H1 (cell line): ENCODE measurements around the gene PRPH2. TPM values are rescaled to one million over a fixed set of nuclear protein-coding genes. Genes with fewer than 3 reads are reported as not detected.

ENCODE experiments used
- CTCF ChIA-PET: fragments of 300-600 bp; sonication (Branson Sonifier 250); formaldehyde crosslinking; loops from one replicate; lab custom pipeline; 2021; ENCODE audit not compliant: partially characterized antibody; lab: Charles Lee
- POLR2A ChIA-PET: fragments of 300-600 bp; sonication (Branson Sonifier 250); formaldehyde crosslinking; loops from one replicate; lab custom pipeline; 2021; ENCODE audit warnings: inconsistent platforms; ENCODE audit not compliant: partially characterized antibody; lab: Charles Lee
- DNase-seq, 2 experiments: peaks; one replicate each; pipeline versions ENCODE4 v3.0.0 to v3.0.0-alpha.2; 2010 to 2022; ENCODE audit warnings: low spot score in 2 of 2, low read depth in 1 of 2, mixed read lengths in 1 of 2
- FAIRE-seq: peaks from 2 replicates; lab custom pipeline; 2011; peaks lifted over from hg19 to GRCh38; lab: Jason Lieb, UNC
- H2AFZ ChIP-seq: 2 replicates; pipeline ENCODE4 v1.8.1; 2012; ENCODE audit warnings: low read length, inconsistent platforms
- H2AK5ac ChIP-seq: 2 replicates; pipeline ENCODE4 v1.6.1; 2013; ENCODE audit warnings: low read depth, low read length
- H2BK120ac ChIP-seq: replicated peaks from 2 replicates; pipeline ENCODE3; 2013; ENCODE audit warnings: low read depth, low read length, inconsistent platforms
- H2BK12ac ChIP-seq: 2 replicates; pipeline ENCODE4 v1.6.1; 2013; ENCODE audit warnings: low read depth, low read length
- H2BK15ac ChIP-seq: 2 replicates; pipeline ENCODE4 v1.6.1; 2013; ENCODE audit warnings: low read length
- H2BK20ac ChIP-seq: 2 replicates; pipeline ENCODE4 v1.6.1; 2013; ENCODE audit warnings: low read length
- H2BK5ac ChIP-seq: 2 replicates; pipeline ENCODE4 v1.6.1; 2013; ENCODE audit warnings: low read depth, low read length
- H3K14ac ChIP-seq: 2 replicates; pipeline ENCODE4 v1.6.1; 2013; ENCODE audit warnings: inconsistent platforms; ENCODE audit not compliant: insufficient read length
- H3K18ac ChIP-seq: 2 replicates; pipeline ENCODE4 v1.6.1; 2013; ENCODE audit warnings: low read length; ENCODE audit errors: extremely low read depth
- H3K23ac ChIP-seq: 2 replicates; pipeline ENCODE4 v1.6.1; 2013; ENCODE audit warnings: inconsistent platforms; ENCODE audit not compliant: insufficient read length
- H3K23me2 ChIP-seq: 2 replicates; pipeline ENCODE4 v1.6.1; 2013; ENCODE audit warnings: low read depth, low read length
- H3K27ac ChIP-seq: 2 replicates; pipeline ENCODE4 v1.6.1; 2011; ENCODE audit warnings: low read depth, low read length, inconsistent platforms
- H3K27me3 ChIP-seq, 4 experiments: replicated peaks in 1 of 4; 1 replicate in 1 of 4; 2 replicates in 3 of 4; pipeline versions ENCODE4 v1.6.1 to v1.8.1; 2011 to 2013; ENCODE audit warnings: low read length in 3 of 4, mild to moderate bottlenecking in 3 of 4, inconsistent platforms in 2 of 4, mixed read lengths in 2 of 4, moderate library complexity in 1 of 4; ENCODE audit not compliant: control insufficient read depth in 3 of 4, insufficient read depth in 3 of 4; ENCODE audit errors: extremely low read depth in 1 of 4
- H3K36me3 ChIP-seq, 4 experiments: 2 replicates each; pipeline versions ENCODE4 v1.6.1 to v1.8.1; 2011 to 2013; ENCODE audit warnings: mild to moderate bottlenecking in 4 of 4, low read length in 3 of 4, moderate library complexity in 2 of 4, control low read depth in 1 of 4, inconsistent platforms in 1 of 4; ENCODE audit not compliant: insufficient read depth in 4 of 4, control insufficient read depth in 2 of 4
- H3K4ac ChIP-seq: replicated peaks from 2 replicates; pipeline ENCODE3; 2013; ENCODE audit warnings: low read length, low read depth, mixed read lengths, inconsistent platforms; ENCODE audit not compliant: insufficient read length
- H3K4me1 ChIP-seq, 4 experiments: replicated peaks in 1 of 4; 1 replicate in 1 of 4; 2 replicates in 3 of 4; pipeline versions ENCODE4 v1.6.1 to v1.8.1; 2011 to 2013; ENCODE audit warnings: low read length in 3 of 4, inconsistent platforms in 2 of 4, mixed read lengths in 1 of 4; ENCODE audit not compliant: insufficient read depth in 4 of 4, control insufficient read depth in 3 of 4
- H3K4me2 ChIP-seq, 2 experiments: 2 replicates each; pipeline versions ENCODE4 v1.6.1 to v1.8.1; 2011 to 2013; ENCODE audit warnings: low read depth in 2 of 2, low read length in 2 of 2, control low read depth in 1 of 2, inconsistent platforms in 1 of 2, mild to moderate bottlenecking in 1 of 2; ENCODE audit not compliant: insufficient read depth in 1 of 2
- H3K4me3 ChIP-seq, 4 experiments: fragments of 200-600, 300-600 bp in 1 of 4; sonication (generic), shearing (Covaris generic), sonication (Bioruptor Twin) in 1 of 4; 2 replicates each; pipeline versions ENCODE4 v1.5.1 to v1.8.1; 2011 to 2016; ENCODE audit warnings: low read length in 4 of 4, low read depth in 3 of 4, control low read depth in 2 of 4, inconsistent platforms in 2 of 4, mild to moderate bottlenecking in 2 of 4, mixed read lengths in 1 of 4, moderate library complexity in 1 of 4; ENCODE audit not compliant: insufficient read depth in 2 of 4; ENCODE audit errors: extremely low read depth in 1 of 4
- H3K56ac ChIP-seq: replicated peaks from 2 replicates; pipeline ENCODE3; 2013; ENCODE audit warnings: low read depth, mild to moderate bottlenecking, mixed read lengths, low read length, inconsistent platforms; ENCODE audit not compliant: insufficient read length
- H3K79me1 ChIP-seq: 2 replicates; pipeline ENCODE4 v1.6.1; 2013; ENCODE audit warnings: low read depth, low read length, control low read depth
- H3K79me2 ChIP-seq, 2 experiments: 2 replicates each; pipeline versions ENCODE4 v1.6.1 to v1.8.1; 2012 to 2013; ENCODE audit warnings: low read length in 2 of 2, mild to moderate bottlenecking in 2 of 2, inconsistent platforms in 1 of 2; ENCODE audit not compliant: insufficient read depth in 2 of 2, control insufficient read depth in 1 of 2
- H3K9ac ChIP-seq, 4 experiments: replicated peaks in 1 of 4; 1 replicate in 1 of 4; 2 replicates in 3 of 4; pipeline versions ENCODE4 v1.6.1 to v1.8.1; 2011 to 2013; ENCODE audit warnings: low read depth in 3 of 4, low read length in 3 of 4, control low read depth in 2 of 4, mild to moderate bottlenecking in 2 of 4, moderate library complexity in 2 of 4, inconsistent platforms in 1 of 4; ENCODE audit errors: extremely low read depth in 1 of 4
- H3K9me3 ChIP-seq, 2 experiments: 2 replicates each; pipeline versions ENCODE4 v1.6.1 to v1.8.1; 2012 to 2013; ENCODE audit warnings: mild to moderate bottlenecking in 2 of 2, moderate library complexity in 2 of 2, control low read depth in 1 of 2, inconsistent platforms in 1 of 2, low read depth in 1 of 2, low read length in 1 of 2, mixed read lengths in 1 of 2; ENCODE audit not compliant: insufficient read depth in 2 of 2
- H4K20me1 ChIP-seq, 2 experiments: replicated peaks in 1 of 2; 2 replicates each; pipeline versions ENCODE3 to v1.8.1; 2011 to 2013; ENCODE audit warnings: inconsistent platforms in 2 of 2, low read length in 2 of 2, mild to moderate bottlenecking in 1 of 2; ENCODE audit not compliant: insufficient read depth in 2 of 2, control insufficient read depth in 1 of 2
- H4K5ac ChIP-seq: 2 replicates; pipeline ENCODE4 v1.6.1; 2013; ENCODE audit warnings: low read length, low read depth, mixed read lengths, inconsistent platforms; ENCODE audit not compliant: insufficient read length
- H4K8ac ChIP-seq: 2 replicates; pipeline ENCODE4 v1.8.0; 2013; ENCODE audit warnings: mild to moderate bottlenecking, moderate library complexity, low read length, inconsistent platforms; ENCODE audit not compliant: insufficient read depth; ENCODE audit errors: extremely low read depth
- H4K91ac ChIP-seq: replicated peaks from 2 replicates; pipeline ENCODE3; 2013; ENCODE audit warnings: low read length, mixed read lengths, inconsistent platforms; ENCODE audit not compliant: insufficient read length
- BACH1 ChIP-seq: IDR thresholded peaks from 2 replicates; pipeline ENCODE4 v1.6.1; 2012; ENCODE audit warnings: low read length, improper control_type of control experiment
- CEBPB ChIP-seq: IDR thresholded peaks from 2 replicates; pipeline ENCODE4 v1.6.1; 2012; ENCODE audit warnings: low read depth, low read length
- FOSL1 ChIP-seq: IDR thresholded peaks from 2 replicates; pipeline ENCODE4 v1.6.1; 2011; ENCODE audit warnings: mild to moderate bottlenecking, low read depth, low read length, moderate library complexity; ENCODE audit not compliant: insufficient read depth
- MAX ChIP-seq: IDR thresholded peaks from 2 replicates; pipeline ENCODE4 v1.6.1; 2012; ENCODE audit warnings: inconsistent platforms
- PHF8 ChIP-seq: fragments of 200-600 bp; sonication (generic); conservative IDR thresholded peaks from 2 replicates; pipeline ENCODE4 v1.7.1; 2012; ENCODE audit warnings: low read depth, mild to moderate bottlenecking, inconsistent platforms, low read length, moderate library complexity
- POLR2A ChIP-seq, 2 experiments: IDR thresholded peaks; 1 replicate in 1 of 2; 2 replicates in 1 of 2; pipeline ENCODE4 v1.6.1; 2011; ENCODE audit warnings: low read depth in 2 of 2, low read length in 2 of 2, mild to moderate bottlenecking in 2 of 2; ENCODE audit errors: control extremely low read depth in 1 of 2
- RFX5 ChIP-seq: IDR thresholded peaks from 2 replicates; pipeline ENCODE4 v1.6.1; 2011; ENCODE audit warnings: low read depth, low read length, improper control_type of control experiment, borderline replicate concordance
- RNF2 ChIP-seq: fragments of 200-900, 300-1000 bp; sonication (generic); IDR thresholded peaks from 2 replicates; pipeline ENCODE4 v1.7.1; 2016; ENCODE audit warnings: borderline replicate concordance, low read depth, mild to moderate bottlenecking, antibody characterized with exemption, low read length; ENCODE audit not compliant: poor library complexity, severe bottlenecking; ENCODE audit errors: missing control alignments
- USF2 ChIP-seq: IDR thresholded peaks from 2 replicates; pipeline ENCODE4 v1.6.1; 2011; ENCODE audit warnings: low read length, improper control_type of control experiment
- WGBS, 2 experiments: shearing (Covaris generic) in 1 of 2; methylation state at CpG; one replicate each; pipeline versions ENCODE4 v1.1.6 to v1.1.7; 2013 to 2015; ENCODE audit warnings: low lambda C conversion rate in 2 of 2, mixed read lengths in 2 of 2, inconsistent platforms in 1 of 2, low coverage in 1 of 2, missing lambda C conversion rate in 1 of 2; ENCODE audit not compliant: insufficient replicate concordance in 2 of 2, insufficient coverage in 1 of 2, insufficient read length in 1 of 2; ENCODE audit errors: extremely low coverage in 1 of 2, missing lambda C conversion rate in 1 of 2; 5-methylcytosine and 5-hydroxymethylcytosine counted together
- polyA plus RNA-seq, 7 experiments: library from polyadenylated mRNA; depleted of rRNA in 3 of 7; stranded (reverse) in 5 of 7; unstranded in 2 of 7; fragments of >200 nt in 5 of 7; fragments of 200-250 nt in 2 of 7; gene quantifications; 1 replicate in 5 of 7; 2 replicates in 1 of 7; 4 replicates in 1 of 7; pipeline versions ENCODE4 v1.2.1 to v1.2.3, GENCODE V29; 2011 to 2013; ENCODE audit warnings: missing spikeins in 2 of 7, mixed read lengths in 2 of 7
- total RNA-seq: library from RNA; stranded (reverse); fragmentation: NEBNext Ultra II Directional; extraction: Animal tissue kit (Norgen Biotek cat#: 25700); gene quantifications from 2 replicates; pipeline ENCODE4 v1.2.1, GENCODE V29; 2021

Gene PRPH2
- total and polyA plus RNA-seq, 2 of the 8 experiments (the other 6 are each of a cell fraction or from before 2014, with no cell fraction given) = 0.23 to 0.65 TPM

DNA sequence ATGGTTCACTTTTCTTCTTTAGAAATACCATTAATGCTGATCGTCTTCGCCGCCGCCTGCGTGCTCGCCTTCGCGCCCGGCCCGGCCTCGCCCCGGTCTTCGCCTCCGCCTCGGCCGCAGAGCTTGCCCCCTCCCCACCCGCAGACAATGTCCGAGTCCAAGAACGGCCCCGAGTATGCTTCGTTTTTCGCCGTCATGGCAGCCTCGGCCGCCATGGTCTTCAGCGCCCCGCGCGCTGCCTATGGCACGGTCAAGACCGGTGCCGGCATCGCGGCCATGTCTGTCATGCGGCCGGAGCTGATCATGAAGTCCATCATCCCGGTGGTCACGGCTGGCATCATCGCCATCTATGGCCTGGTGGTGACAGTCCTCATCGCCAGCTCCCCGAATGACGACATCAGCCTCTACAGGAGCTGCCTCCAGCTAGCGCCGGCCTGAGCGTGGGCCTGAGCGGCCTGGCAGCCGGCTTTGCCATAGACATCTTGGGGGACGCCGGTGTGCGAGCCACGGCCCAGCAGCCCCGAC is 4.8 kb upstream of the PRPH2 start:
- Histone ChIP-seq H2AFZ (peak overlapping the region; percentile 95; the same call in 1 of the 2 replicates), H4K20me1 (no peaks in the 10 kb centered on the region), H3K14ac (no peak overlapping the region), H3K79me2 (no peaks in the 10 kb centered on the region), H2BK20ac (no peak overlapping the region), H2AK5ac (no peak overlapping the region), H3K4ac (no peak overlapping the region), H2BK5ac (no peak overlapping the region), H3K36me3 (no peaks in the 10 kb centered on the region), H3K4me1 (no peaks in the 10 kb centered on the region), H2BK12ac (0 out of 2 replicates have a peak overlapping the region, but pooled peaks have one; percentile 60), H3K4me3 (no peak overlapping the region), H4K91ac (no peak overlapping the region), H3K9me3 (no peaks in the 10 kb centered on the region), H4K8ac (peak overlapping the region; percentile 26; the same call in 1 of the 2 replicates), H4K5ac (no peak overlapping the region), H3K56ac (no peak overlapping the region), H3K23me2 (no peaks in the 10 kb centered on the region), H3K4me2 (no peak overlapping the region), H3K27ac (no peak overlapping the region), H2BK120ac (no peak overlapping the region), H2BK15ac (no peak overlapping the region), H3K27me3 (no peaks in the 10 kb centered on the region), H3K23ac (no peak overlapping the region), H3K18ac (no peak overlapping the region), H3K9ac (no peak overlapping the region), H3K79me1 (no peaks in the 10 kb centered on the region)
- FAIRE-seq (no peak), DNase-seq (peak in 1 of 2 experiments; percentile 49)
- CTCF ChIA-PET = interaction anchor here (0.5 to 7.5 kb wide), 28 partner anchors 9 to 173 kb away, joined by 3 to 87 read pairs (median 6); partner anchors contain the start of gene RPL7L1
- POLR2A ChIA-PET = interaction anchor here (0.9 to 2.4 kb wide), 5 partner anchors 22 to 164 kb away, joined by 3 to 9 read pairs (median 6); partner anchors contain the start of gene RPL7L1
- TF ChIP-seq MAX (no peak), USF2 (no peak), RFX5 (no peak), PHF8 (no peak), FOSL1 (no peak), BACH1 (no peak), CEBPB (no peak), POLR2A (IDR thresholded peaks at IDR 0.05; ENCODE audit: control extremely low read depth in 1 of 2, low read depth in 2 of 2, low read length in 2 of 2) (no peak), RNF2 (no peak)
- 95% methylated on average over 42 of the region's 52 CpGs; no CpG with 5 or more reads in 1 of the 2 experiments for WGBS, 2 experiments
